ENCODE measurements around the gene FANCC. TPM values are rescaled to one million over a fixed set of nuclear protein-coding genes. Genes with fewer than 3 reads are reported as not detected.
A peak's percentile ranks its signal among the peaks of the same experiment; 100 is the strongest.

The FANCC gene
- total and polyA plus RNA-seq, 3 donors from 2014 or later: 30.7 to 38.5 (median 35.1) TPM

GRCh38 chr9:95078939-95079338 lies 238.6 kb downstream of the FANCC start:
- DNase-seq: no peak

GRCh38 chr9:95078511-95078910 lies 239.0 kb downstream of the FANCC start:
- TF ChIP-seq CTCF (IDR thresholded peaks at IDR 0.05) (no peak), POLR2A (IDR thresholded peaks at IDR 0.05) (no peak)
- H3K27me3 ChIP-seq: no peaks in the 10 kb centered on the region
- WGBS, 2 donors: 80 to 81% methylated on average over 12 of the region's 12 CpGs
- H3K9me3 ChIP-seq: no peaks in the 10 kb centered on the region
- intact Hi-C loops (cut with DNase I; ENCODE audit: low total_unique reads): no loop called here
- DNase-seq: no peak
- peaks cover 20% of the 10 kb centered on the region for H3K4me1 ChIP-seq
- H3K4me3 ChIP-seq: no peak overlapping the region
- peak overlapping the region in 1 of 2 donors; percentile 47 for H3K27ac ChIP-seq
- no peaks in the 10 kb centered on the region for H3K36me3 ChIP-seq (ENCODE audit: low read depth, missing control alignments)

More at GRCh38 chr9:95078939-95079338, 238.6 kb downstream of the FANCC start:
- no peaks in the 10 kb centered on the region for H3K27me3 ChIP-seq
- TF ChIP-seq CTCF (IDR thresholded peaks at IDR 0.05): no peak
- no peak for TF ChIP-seq POLR2A (IDR thresholded peaks at IDR 0.05)
- no peak overlapping the region for H3K4me3 ChIP-seq
- no peaks in the 10 kb centered on the region for H3K9me3 ChIP-seq
- no peaks in the 10 kb centered on the region for H3K36me3 ChIP-seq (ENCODE audit: low read depth, missing control alignments)
- intact Hi-C loops (cut with DNase I; ENCODE audit: low total_unique reads): no loop called here
- peaks cover 20% of the 10 kb centered on the region for H3K4me1 ChIP-seq
- WGBS, 2 donors: 49 to 55% methylated on average over 6 of the region's 6 CpGs
- no peak overlapping the region for H3K27ac ChIP-seq

GRCh38 chr9:95077766-95078370 lies 239.6 kb downstream of the FANCC start:
- intact Hi-C loops (cut with DNase I; ENCODE audit: low total_unique reads): no loop called here
- Histone ChIP-seq H3K9me3 (no peaks in the 10 kb centered on the region), H3K4me1 (peaks cover 20% of the 10 kb centered on the region), H3K4me3 (no peak overlapping the region), H3K27me3 (no peaks in the 10 kb centered on the region), H3K36me3 (ENCODE audit: low read depth, missing control alignments) (no peaks in the 10 kb centered on the region), H3K27ac (peak overlapping the region; percentile 8 to 47)
- TF ChIP-seq CTCF (IDR thresholded peaks at IDR 0.05): no peak
- no peak for TF ChIP-seq POLR2A (IDR thresholded peaks at IDR 0.05)
- 58 to 60% methylated on average over 17 of the region's 17 CpGs for WGBS, 2 donors
- DNase-seq: no peak

- no peaks in the 10 kb centered on the region for H3K27me3 ChIP-seq
- TF ChIP-seq POLR2A (IDR thresholded peaks at IDR 0.05): no peak
- no peak for TF ChIP-seq CTCF (IDR thresholded peaks at IDR 0.05)
- no peak for DNase-seq
- no peak overlapping the region for H3K4me3 ChIP-seq
- no peaks in the 10 kb centered on the region for H3K9me3 ChIP-seq
- no peaks in the 10 kb centered on the region for H3K36me3 ChIP-seq (ENCODE audit: low read depth, missing control alignments)
- H3K4me1 ChIP-seq: peaks cover 20% of the 10 kb centered on the region
- intact Hi-C loops (cut with DNase I; ENCODE audit: low total_unique reads): no loop called here
- peak overlapping the region; percentile 47 for H3K27ac ChIP-seq
- 50 to 61% methylated on average over 9 to 18 of the region's 18 CpGs for WGBS, 2 donors
Observed at GRCh38 chr9:95077053-95077765, 240.3 kb downstream of the FANCC start.
